Mucosa of rectum (tissue), 2 donors: ENCODE results near the gene PDSS2.
"Not testable (repeated sequence)": the region's sequence is repeated elsewhere in the genome, so short reads cannot be mapped to it uniquely, and the experiment has no call there.

Experiments used
- H3K27ac ChIP-seq, 2 donors: one replicate each; pipeline ENCODE4 v1.7.0; 2013; ENCODE audit warnings: inconsistent platforms in 2 of 2, low read depth in 2 of 2, low read length in 2 of 2
- H3K27me3 ChIP-seq, 2 donors: one replicate each; pipeline ENCODE4 v1.7.0; 2013; ENCODE audit warnings: low read length in 2 of 2; ENCODE audit not compliant: control insufficient read depth in 2 of 2, insufficient read depth in 2 of 2
- H3K36me3 ChIP-seq, 2 donors: one replicate each; pipeline ENCODE4 v1.7.0; 2013; ENCODE audit warnings: low read length in 2 of 2; ENCODE audit not compliant: control insufficient read depth in 2 of 2, insufficient read depth in 2 of 2
- H3K4me1 ChIP-seq, 2 donors: one replicate each; pipeline ENCODE4 v1.7.0; 2013; ENCODE audit warnings: low read length in 2 of 2, mild to moderate bottlenecking in 1 of 2; ENCODE audit not compliant: control insufficient read depth in 2 of 2, insufficient read depth in 2 of 2
- H3K4me3 ChIP-seq, 2 donors: one replicate each; pipeline ENCODE4 v1.7.0; 2013; ENCODE audit warnings: low read length in 2 of 2
- H3K9ac ChIP-seq, 2 donors: one replicate each; pipeline ENCODE4 v1.7.0; 2013; ENCODE audit warnings: low read length in 2 of 2, low read depth in 1 of 2, mild to moderate bottlenecking in 1 of 2
- H3K9me3 ChIP-seq, 2 donors: one replicate each; pipeline ENCODE4 v1.7.0; 2013; ENCODE audit warnings: low read length in 2 of 2; ENCODE audit not compliant: control insufficient read depth in 2 of 2
- donor health status: healthy.
- donor health status: Normal muscosa, but diverticular disease.

Gene PDSS2

GRCh38 chr6:107284805-107285204 is 174.6 kb downstream of the PDSS2 start:
- Histone ChIP-seq H3K9me3 (no peaks in the 10 kb centered on the region), H3K36me3 (no peaks in the 10 kb centered on the region), H3K27me3 (no peaks in the 10 kb centered on the region), H3K27ac (no peak overlapping the region), H3K4me3 (no peak overlapping the region), H3K9ac (no peak overlapping the region), H3K4me1 (no peaks in the 10 kb centered on the region)

GRCh38 chr6:107280791-107281190 is 178.6 kb downstream of the PDSS2 start:
- H3K9me3 ChIP-seq = no peaks in the 10 kb centered on the region
- no peaks in the 10 kb centered on the region for H3K36me3 ChIP-seq
- H3K27me3 ChIP-seq = no peaks in the 10 kb centered on the region
- no peaks in the 10 kb centered on the region for H3K4me1 ChIP-seq
- no peak overlapping the region for H3K9ac ChIP-seq
- no peak overlapping the region for H3K27ac ChIP-seq
- no peak overlapping the region for H3K4me3 ChIP-seq

- H3K9me3 ChIP-seq, H3K27me3 ChIP-seq, H3K36me3 ChIP-seq, H3K4me1 ChIP-seq, H3K27ac ChIP-seq, H3K4me3 ChIP-seq, H3K9ac ChIP-seq: not testable (repeated sequence)
Observed at GRCh38 chr6:107280001-107280400, 179.4 kb downstream of the PDSS2 start.

DNA sequence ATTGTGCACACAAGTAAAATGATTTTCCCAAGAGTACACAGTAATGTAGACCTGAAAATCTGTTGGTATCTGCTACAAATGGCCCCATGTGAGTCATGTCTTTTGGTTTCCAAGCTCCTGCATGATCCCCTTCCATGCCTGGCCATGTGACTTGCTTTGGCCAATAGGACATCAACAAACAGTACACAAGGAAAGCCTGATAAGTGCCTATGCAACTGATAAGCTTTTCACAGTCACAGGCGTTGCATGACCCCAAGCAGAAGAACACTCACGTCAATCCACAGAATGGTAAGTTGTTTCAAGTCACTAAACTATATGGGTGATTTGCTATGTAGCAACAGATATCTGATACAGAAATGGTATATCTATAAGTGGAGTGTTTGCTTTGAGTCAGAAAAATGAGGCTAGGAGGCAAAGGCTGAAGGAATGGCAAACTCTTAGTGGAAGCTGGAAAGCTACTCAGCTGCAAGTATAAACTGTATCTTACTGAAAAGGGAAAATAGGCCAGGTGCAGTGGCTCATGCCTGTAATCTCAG is 184.0 kb downstream of the PDSS2 start:
- no peaks in the 10 kb centered on the region for H3K36me3 ChIP-seq
- no peaks in the 10 kb centered on the region for H3K9me3 ChIP-seq
- no peak overlapping the region for H3K9ac ChIP-seq
- no peak overlapping the region for H3K4me3 ChIP-seq
- no peaks in the 10 kb centered on the region for H3K27me3 ChIP-seq
- H3K4me1 ChIP-seq = no peaks in the 10 kb centered on the region
- H3K27ac ChIP-seq = no peak overlapping the region

- no peak overlapping the region for H3K27ac ChIP-seq
- H3K4me3 ChIP-seq = no peak overlapping the region
- H3K9me3 ChIP-seq = no peaks in the 10 kb centered on the region
- H3K4me1 ChIP-seq = no peaks in the 10 kb centered on the region
- H3K36me3 ChIP-seq = no peaks in the 10 kb centered on the region
- no peaks in the 10 kb centered on the region for H3K27me3 ChIP-seq
- H3K9ac ChIP-seq = no peak overlapping the region
Observed at GRCh38 chr6:107274288-107274687, 185.1 kb downstream of the PDSS2 start.

DNA sequence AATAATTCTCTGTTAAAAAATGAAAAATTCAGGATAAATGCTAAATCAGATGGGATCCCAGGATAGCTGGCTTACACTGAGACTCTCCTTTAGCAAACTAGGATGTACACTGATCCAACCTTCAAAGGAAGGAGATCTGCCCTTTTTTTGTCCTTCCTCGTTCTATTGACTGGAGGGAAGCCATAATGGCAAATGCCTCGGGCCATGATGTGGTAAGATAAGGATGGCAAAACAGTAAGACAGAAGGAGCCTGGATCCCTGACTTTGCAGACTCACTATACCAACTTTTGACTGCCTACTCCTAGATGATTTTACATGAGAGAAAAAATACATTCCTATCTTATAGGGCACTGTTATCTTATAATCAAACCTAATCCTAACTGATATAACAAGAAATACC is 187.1 kb downstream of the PDSS2 start:
- Histone ChIP-seq H3K4me3 (no peak overlapping the region), H3K4me1 (no peaks in the 10 kb centered on the region), H3K9ac (no peak overlapping the region), H3K36me3 (no peaks in the 10 kb centered on the region), H3K27me3 (no peaks in the 10 kb centered on the region), H3K27ac (no peak overlapping the region), H3K9me3 (no peaks in the 10 kb centered on the region)

DNA sequence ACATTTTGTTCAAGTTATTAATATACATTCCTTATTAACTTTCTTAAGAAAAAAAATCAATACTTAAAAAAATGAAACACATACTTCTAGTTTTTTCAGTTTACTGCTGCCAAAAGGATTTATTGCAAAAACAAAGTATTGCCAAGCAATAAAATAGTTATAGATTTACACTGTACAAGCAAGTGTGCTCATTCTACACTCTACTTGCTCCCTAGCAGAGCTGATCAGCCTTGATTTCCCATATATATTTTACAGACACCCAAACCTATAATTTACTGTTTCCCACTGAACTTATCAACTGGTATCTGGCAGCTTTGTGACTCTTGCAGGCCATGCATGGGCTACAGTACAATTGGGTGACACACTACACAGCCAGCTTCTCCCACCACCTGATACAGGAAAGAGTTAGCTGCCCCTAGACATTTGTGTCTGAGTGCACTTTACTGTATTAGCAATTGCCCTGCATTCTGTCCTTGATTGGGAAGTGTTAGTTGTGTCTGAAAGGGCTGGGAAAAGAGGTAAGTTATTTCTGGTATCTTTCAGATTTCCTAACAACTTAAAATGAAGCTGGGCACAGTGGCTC is 188.1 kb downstream of the PDSS2 start:
- Histone ChIP-seq H3K4me1 (no peaks in the 10 kb centered on the region), H3K27ac (no peak overlapping the region), H3K36me3 (no peaks in the 10 kb centered on the region), H3K4me3 (no peak overlapping the region), H3K9ac (no peak overlapping the region), H3K27me3 (no peaks in the 10 kb centered on the region), H3K9me3 (no peaks in the 10 kb centered on the region)

DNA sequence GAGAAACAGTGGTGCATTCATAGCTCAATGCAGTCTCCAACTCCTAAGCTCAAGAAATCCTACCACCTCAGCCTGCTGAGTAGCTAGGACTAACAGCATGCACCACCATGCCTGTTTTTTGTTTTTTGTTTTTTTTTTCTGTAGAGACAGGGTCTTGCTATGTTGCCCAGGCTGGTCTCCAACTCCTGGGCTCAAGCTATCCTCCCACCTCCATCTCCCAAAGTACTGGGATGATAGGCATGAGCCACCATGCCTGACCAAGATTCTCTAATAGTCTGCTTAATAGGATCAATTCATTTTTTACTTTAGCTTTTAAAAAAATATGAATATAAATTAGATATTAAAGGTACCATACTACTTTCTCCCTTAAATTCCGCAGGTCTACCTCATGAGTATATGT is 191.7 kb downstream of the PDSS2 start:
- Histone ChIP-seq H3K4me1 (no peaks in the 10 kb centered on the region), H3K27ac (no peak overlapping the region), H3K9ac (no peak overlapping the region), H3K36me3 (no peaks in the 10 kb centered on the region), H3K4me3 (no peak overlapping the region), H3K9me3 (no peaks in the 10 kb centered on the region), H3K27me3 (no peaks in the 10 kb centered on the region)

DNA sequence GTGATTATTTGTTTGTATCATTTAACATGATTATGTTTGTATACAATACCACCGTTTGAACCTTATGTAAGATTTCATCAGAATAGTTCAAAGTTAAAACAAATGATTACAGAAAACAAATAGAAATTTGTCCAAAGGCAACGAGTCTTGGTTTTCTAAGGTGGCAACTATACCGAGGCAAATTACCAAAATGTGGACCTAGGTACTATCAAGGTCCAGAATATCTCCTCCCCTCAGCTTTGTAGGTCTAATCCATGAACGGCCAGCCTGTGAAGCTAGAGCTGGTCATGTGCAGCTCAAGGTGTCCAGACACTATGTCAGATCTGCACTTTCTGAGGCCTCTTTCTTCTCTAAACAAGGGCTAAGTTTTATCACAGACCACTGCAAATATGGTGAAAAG is 192.4 kb downstream of the PDSS2 start:
- H3K9me3 ChIP-seq = no peaks in the 10 kb centered on the region
- H3K4me1 ChIP-seq = no peaks in the 10 kb centered on the region
- H3K27me3 ChIP-seq = no peaks in the 10 kb centered on the region
- no peak overlapping the region for H3K27ac ChIP-seq
- H3K9ac ChIP-seq = no peak overlapping the region
- H3K4me3 ChIP-seq = no peak overlapping the region
- no peaks in the 10 kb centered on the region for H3K36me3 ChIP-seq

DNA sequence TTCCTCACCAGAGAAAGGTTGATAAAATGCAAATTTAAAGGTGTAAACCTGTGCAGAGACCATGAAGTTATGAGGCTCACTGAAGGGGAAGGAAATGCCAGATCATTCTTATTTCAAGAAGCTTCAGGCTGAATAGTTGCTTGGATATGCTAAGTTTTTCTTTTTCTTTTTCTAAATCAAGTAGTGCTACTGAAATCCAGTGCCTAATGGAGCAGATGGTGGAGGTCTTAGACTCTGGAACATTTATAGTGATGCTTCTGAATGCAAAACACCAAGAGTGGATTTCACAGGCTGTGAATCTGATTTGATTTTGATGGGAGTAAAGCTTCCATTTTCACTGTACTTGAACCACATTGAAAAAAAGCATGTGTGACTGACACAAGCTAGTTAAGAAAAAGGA is 192.8 kb downstream of the PDSS2 start:
- Histone ChIP-seq H3K4me1 (no peaks in the 10 kb centered on the region), H3K9me3 (no peaks in the 10 kb centered on the region), H3K27ac (no peak overlapping the region), H3K4me3 (no peak overlapping the region), H3K9ac (no peak overlapping the region), H3K36me3 (no peaks in the 10 kb centered on the region), H3K27me3 (no peaks in the 10 kb centered on the region)
